Cerebellar nuclear complex (tissue), 1 donor: ENCODE results near the gene RNASEL.
"Not testable (repeated sequence)": the region's sequence is repeated elsewhere in the genome, so short reads cannot be mapped to it uniquely, and the experiment has no call there.

Experiments used
- DNase-seq, 2 experiments: peaks; one replicate each; lab custom pipeline; 2025; lab: John Stamatoyannopoulos, UW

RNASEL gene

DNA sequence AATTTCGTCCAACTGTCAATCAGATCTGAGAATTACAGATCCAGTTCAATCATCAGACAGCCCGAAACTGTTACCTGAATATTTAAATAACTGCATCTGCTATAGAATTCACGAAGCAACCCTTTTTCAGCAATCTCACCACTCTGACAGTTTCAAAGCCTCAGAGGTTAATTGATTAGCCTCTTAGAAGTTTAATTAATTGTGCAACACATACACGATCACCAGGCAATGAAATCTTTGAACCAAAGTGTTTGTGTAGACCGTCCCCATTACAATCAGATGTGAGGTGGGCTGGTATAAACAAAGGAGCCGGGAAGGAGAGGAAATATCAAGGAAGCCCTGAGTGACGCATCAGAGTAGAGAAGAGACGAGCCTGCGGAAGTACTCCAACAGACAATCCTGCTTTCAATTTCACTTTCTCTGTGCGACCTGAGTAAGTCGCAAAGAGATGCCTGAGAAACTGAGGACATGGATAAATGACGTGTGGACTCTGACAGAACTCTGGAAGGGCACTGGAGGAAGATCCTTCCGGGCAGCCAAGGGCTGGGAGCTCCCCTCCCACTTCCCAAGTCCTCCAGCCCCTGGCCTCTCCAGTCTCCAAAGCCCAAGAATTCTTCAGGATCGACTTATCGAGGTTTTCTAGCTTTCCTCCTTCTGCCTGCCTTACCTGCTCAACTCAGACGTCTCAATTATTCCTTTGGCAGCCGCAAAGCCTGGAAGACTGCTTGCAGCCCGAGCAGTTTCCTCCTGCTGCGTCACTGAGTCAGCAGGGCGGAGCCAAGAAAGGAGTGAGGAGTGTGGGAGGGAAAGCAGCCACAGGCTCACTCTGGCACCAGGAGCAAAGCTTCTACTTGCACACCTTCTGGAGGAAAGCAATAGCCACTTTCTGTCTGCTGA lies at the start of gene RNASEL:
RNASEL (minus strand) TSS at position 757 of the 897 bp plus-strand sequence. CDS start 2,450 bp downstream, outside the sequence.
- no peak for DNase-seq

- no peak for DNase-seq
Observed at GRCh38 chr1:182637769-182638168, 48.7 kb upstream of the RNASEL start.

DNA sequence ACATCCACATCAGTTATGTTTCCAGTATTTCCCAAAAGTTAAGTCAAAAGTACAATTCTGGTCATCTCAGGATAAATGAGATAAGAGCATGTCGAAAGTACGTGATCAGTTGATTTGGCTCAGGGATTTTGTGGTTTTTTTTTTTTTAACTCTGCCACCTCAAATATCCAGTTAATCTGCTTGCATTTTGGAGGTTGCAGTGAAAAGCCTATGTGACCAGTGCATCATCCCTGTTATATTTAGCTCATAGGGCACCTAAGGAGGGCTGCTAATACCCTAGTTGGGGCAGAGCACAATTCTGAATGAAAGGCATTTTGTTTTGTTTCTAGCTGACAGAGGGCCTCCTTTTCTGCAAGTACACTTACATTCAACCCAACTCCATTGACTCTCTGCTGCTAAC lies 46.8 kb upstream of the RNASEL start:
- DNase-seq, result no peak

DNA sequence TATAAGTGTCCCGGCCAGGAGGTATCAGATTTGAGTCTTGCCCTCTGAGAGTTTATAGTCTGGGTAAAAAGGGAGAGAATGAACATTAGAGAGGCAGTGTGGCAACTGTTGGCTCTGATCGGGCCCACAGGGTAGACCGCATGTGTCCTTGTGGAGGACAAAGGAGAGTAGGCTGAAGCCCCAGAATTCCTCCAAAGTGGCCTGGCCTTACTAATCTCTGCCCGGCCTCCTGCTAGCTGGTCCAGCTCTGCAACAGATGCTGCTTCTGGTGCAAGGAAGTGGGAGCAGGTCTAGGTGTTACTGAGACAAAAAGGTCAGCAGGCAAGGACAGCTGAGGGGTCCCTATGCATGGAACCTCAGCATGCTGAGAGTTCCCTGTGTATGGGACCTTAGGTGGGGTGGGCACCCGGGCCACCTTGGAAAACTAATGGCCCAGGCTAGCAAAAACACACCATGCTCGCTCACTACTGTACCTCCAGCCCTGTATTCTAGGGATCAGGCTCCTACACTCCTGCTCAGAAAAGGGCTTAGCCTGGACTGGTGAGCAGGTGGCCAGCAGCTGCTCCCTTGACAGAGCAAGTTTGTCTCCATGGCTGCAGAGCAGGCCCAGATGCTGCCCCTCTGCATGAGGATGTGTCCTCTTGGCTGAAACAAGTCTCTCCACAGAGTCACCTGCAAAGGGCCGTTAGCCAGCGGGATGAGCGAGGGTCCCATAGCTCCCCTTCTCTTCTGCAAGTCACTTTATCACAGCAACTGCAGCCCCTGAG lies 45.4 kb upstream of the RNASEL start:
- no peak for DNase-seq

DNA sequence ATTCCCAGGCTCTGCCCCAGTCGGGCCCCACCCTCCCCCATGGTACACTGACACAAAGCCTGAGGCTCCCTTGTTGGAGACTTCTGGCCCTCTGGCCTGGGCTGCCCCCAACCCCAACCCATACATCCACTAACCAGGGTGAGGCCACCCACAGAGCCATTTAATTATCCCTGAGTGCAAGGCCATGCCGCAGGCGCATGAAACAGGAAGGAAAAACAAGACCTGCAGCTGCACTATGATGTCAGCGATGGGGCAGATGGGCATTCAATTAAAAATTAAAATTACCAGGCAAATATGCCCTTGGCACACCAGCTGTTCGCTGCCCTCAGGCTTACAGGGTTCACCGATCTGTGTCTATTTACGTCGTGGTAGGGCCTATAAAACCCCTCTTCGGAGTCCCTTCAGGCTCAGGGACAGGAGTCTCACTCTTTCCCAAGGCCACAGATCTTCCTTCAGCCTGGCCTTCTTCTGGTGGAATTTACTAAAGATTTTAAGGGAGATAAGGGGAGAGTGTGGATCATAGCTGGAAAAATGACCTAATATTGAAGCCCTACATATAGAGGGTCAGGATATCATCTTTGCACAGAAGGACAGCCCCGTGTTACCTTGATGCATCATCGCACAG lies 44.7 kb upstream of the RNASEL start:
- no peak for DNase-seq

DNA sequence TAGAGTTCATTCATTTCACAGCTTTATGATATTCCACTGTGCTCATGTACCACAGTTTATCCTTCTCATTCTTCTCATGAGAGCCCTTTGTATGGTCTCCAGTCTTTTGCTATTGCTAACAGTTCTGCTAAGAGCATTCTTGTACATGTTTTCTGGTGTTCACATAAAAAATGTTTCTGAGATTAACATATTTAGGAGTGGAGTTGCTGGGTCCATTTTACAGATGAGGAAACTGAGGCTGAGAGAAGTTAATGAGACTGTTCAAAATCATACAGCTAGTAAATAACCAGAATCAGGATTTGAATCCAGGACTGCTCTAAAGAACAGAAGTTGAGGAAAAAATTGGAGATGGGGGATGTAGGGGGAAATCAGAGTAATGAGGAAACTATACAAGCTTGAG lies 44.0 kb upstream of the RNASEL start:
- DNase-seq, result no peak

DNA sequence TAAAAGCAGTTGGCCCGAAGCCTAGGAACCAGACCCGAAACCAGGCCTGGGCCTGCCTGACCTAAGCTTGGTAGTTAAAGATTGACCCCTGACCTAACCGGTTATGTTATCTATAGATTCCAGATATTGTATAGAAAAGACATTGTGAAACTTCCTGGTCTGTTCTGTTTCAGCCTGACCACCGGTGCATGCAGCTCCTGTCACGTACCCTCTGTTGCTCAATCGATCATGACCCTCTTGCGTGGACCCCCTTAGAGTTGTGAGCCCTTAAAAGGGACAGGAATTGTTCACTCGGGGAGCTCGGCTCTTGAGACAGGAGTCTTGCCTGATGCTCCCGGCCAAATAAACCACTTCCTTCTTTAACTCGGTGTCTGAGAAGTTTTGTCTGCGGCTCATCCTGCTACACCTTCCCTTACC lies 43.4 kb upstream of the RNASEL start:
- not testable (repeated sequence) for DNase-seq

GRCh38 chr1:182631954-182632353 lies 42.9 kb upstream of the RNASEL start:
- no peak for DNase-seq

DNA sequence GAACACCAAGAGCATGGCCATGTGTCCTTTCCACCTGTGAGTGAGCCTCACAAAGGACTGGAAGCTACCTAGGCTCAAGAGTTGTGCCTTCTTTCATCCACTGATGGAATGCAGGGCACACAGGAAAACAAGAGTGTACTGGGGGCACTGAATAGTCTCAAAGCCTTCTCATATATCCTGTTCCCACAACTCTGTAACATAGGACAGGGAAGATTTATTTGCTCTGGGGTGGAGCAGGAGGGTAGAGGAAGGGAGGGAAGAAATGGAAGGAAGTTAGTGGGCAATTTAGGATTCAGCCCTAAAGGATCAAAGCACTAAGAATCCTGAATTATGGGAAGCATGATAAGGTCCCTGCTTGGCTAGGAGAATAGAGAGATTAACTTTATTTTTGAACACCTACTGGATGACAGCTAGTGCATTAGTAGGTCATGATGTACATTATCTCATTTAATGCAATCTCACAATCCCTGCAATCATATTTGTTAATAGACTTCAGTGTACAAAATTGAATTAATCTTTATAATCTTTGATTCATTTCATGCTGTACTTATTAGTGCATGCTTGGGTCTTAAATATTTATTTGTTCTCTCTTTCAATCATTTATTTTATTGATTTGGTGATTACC lies 42.1 kb upstream of the RNASEL start:
- no peak for DNase-seq

- no peak for DNase-seq
Observed at GRCh38 chr1:182630586-182630985, 41.5 kb upstream of the RNASEL start.

- no peak for DNase-seq
Observed at GRCh38 chr1:182629499-182630096, 40.5 kb upstream of the RNASEL start.

DNA sequence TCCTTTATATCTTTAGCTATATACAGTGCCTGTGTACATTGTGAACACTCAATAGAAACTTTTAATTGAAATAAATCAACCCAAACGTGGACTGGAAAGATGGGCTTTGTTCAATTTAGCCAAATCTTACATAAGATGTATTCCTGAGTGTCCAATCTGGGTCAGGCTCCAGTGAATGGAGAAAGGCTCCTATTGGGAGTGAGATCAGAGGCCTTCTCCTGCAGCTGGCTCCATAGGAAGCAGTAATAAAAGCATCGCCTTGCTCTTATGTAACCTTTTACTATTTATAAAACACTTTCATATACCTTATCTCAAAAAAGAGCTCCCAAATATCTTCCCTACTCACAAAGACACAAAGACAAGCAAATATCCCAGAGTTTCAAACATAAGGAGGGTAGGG lies 40.0 kb upstream of the RNASEL start:
- no peak for DNase-seq

DNA sequence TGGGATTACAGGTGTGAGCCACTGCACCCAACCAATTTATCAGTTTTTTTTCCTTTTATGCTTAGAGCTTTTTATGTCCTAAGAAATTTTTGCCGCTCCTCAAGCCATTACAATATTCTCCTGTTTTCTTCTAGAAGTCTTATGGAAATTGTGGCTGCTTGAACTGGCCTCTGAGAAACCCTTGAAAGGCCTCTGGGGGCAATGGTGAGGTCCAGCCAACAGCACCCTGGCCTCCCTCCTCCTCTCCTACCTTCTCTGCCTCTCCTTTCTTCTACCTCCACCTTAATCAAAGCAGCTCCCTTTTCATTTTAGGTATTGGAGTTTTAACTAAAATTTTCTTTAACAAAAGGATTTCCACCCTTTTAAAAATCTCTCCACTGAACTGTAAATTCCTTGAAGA lies 39.6 kb upstream of the RNASEL start:
- no peak for DNase-seq

DNA sequence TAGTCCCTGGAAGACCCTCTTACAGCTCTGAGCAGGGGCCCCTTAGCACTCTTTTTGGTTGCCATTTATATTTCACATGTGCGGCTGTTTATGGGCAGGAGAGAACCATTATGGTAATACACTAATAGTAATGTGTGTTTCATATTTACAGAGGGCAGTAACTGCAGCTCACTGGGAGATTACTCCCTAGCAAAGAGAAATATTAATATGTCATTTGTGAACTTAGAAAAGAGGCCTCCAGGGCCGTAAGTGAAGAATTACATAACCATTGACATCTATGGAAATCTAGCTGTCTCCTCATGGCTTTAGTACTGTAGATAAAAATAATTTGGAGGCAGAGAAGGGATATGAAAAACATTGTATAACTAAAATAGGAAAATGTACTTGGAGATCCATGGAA lies 38.6 kb upstream of the RNASEL start:
- no peak for DNase-seq

- DNase-seq, result no peak
Observed at GRCh38 chr1:182626527-182626926, 37.5 kb upstream of the RNASEL start.

GRCh38 chr1:182625719-182626504 lies 36.9 kb upstream of the RNASEL start:
- DNase-seq, result no peak

- DNase-seq, result no peak
Observed at GRCh38 chr1:182625024-182625423, 36.0 kb upstream of the RNASEL start.

DNA sequence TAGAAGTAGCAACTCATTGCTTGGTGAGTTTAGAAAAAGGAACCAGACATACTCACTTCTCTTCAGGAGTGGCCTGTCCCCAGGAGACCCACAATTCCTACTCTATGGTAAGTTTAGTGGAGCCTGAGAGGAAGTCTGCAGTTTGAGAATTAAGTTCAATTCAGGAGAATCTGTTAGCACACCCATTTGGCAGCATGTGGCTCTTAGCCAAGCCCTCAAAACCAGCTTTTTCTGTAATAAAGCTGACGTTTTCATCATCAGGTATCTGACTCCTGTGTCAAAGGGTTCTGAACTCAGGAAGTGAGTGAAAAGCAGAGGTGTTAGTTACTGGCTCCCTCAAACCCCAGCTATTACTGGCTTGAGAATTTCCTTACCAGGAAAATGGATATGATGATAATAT lies 35.5 kb upstream of the RNASEL start:
- DNase-seq, result no peak

DNA sequence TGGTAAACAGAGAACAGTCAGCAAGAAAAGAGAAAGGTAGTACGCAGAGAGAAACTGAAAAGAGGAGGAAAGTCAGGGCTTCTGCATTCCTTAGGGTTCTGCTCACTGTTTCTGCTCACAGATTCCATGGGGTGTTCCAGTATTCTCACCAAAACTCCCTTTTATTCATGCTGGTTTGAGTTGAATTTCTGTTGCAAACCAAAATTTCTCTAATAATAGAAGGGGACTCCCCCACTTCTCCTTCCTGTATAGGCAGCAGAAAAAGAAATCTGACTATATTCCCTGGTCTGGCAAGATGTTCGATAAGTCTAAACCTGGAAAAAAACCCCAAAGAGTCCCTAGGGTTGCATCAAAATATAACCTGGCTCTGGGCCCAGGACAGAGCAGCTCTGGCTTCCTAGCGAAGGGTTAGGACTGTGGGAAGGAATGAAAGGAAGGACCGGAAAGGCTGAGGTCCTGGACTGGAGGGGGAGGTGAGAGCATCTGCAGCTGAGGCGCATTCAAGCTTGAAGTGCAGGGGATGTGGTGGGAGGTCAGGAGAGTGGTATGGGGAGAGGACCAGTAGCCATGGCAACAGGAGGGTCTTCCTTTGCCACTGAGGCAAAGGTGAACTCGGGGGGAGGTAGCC lies 34.0 kb upstream of the RNASEL start:
- DNase-seq, result no peak

GRCh38 chr1:182621906-182622305 lies 32.9 kb upstream of the RNASEL start:
- DNase-seq, result no peak
